ENCODE results near the gene HIVEP2. TPM values are rescaled to one million over a fixed set of nuclear protein-coding genes. Genes with fewer than 3 reads are reported as not detected.

Gene HIVEP2
- total and polyA plus RNA-seq, 2 donors (not counting 1 experiment from before 2014, with no cell fraction given): 5.8 to 31.9 TPM

DNA sequence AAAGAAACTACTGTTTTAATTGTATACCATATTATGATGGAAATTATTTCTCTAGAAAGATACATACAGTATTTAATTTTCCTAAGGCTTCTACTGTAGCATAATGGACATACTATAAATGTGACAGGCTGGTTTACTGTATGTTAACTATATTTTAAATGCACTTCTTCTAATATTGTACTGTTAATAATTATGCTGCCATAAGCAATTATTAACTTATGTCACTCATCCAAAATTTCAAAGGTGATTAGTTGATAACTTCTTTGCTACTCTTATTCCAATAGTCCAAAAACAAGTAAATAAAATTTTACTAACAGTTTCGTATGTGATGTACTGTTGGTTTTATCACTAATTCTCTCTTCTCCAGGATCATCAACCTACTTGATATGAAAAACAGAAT lies 28.1 kb downstream of the HIVEP2 start:
- no peaks in the 10 kb centered on the region for H3K27me3 Mint-ChIP-seq

DNA sequence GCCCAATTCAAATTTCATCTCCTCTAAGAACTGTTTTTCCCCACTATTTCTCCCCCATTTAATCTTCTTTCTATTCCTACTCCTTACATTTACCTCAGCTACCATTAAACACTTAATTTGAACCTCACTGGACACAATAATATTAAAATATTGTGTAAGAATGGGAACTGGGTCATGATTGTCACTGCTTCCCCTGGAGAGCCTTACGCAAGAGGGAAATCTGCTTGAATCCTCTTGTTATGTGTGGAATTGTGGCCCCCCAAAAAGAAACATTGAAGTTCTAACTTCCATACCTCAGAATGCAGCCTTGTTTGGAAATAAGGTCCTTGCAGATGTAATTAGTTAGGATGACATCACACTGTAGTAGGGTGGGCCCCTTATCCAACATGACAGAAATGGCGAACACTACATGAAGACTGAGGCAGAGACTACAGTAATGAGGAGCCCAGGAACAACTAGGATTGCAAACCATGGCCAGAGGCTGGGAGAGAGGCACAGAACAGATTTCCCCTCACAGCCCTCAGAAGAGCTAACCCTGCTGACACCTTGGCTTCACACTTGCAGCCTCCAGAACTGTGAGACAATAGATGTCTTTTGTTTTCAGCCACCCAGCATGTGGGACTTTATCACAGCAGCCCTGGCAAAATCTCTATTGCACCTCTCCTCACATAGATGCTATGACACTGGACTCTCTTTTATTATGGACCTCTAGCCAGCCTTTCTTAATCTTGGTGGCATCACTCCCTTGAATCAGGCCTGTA lies 29.9 kb downstream of the HIVEP2 start:
- H3K4me1 ChIP-seq (ENCODE audit: control insufficient read depth in 2 of 2, insufficient read depth in 2 of 2, low read length in 2 of 2): peaks cover 22 to 29% of the 10 kb centered on the region in 2 donors
- no peak for ATAC-seq (ENCODE audit: low read depth)
- no peaks in the 10 kb centered on the region for H3K27me3 Mint-ChIP-seq
- no peaks in the 10 kb centered on the region for H3K9me3 Mint-ChIP-seq (ENCODE audit: insufficient read depth)
- TF ChIP-seq, protein P1, sequence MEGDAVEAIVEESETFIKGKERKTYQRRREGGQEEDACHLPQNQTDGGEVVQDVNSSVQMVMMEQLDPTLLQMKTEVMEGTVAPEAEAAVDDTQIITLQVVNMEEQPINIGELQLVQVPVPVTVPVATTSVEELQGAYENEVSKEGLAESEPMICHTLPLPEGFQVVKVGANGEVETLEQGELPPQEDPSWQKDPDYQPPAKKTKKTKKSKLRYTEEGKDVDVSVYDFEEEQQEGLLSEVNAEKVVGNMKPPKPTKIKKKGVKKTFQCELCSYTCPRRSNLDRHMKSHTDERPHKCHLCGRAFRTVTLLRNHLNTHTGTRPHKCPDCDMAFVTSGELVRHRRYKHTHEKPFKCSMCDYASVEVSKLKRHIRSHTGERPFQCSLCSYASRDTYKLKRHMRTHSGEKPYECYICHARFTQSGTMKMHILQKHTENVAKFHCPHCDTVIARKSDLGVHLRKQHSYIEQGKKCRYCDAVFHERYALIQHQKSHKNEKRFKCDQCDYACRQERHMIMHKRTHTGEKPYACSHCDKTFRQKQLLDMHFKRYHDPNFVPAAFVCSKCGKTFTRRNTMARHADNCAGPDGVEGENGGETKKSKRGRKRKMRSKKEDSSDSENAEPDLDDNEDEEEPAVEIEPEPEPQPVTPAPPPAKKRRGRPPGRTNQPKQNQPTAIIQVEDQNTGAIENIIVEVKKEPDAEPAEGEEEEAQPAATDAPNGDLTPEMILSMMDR (IDR thresholded peaks at IDR 0.05): no peak
- TF ChIP-seq EZH2 (IDR thresholded peaks at IDR 0.05; ENCODE audit: borderline replicate concordance, insufficient read depth, low read depth, low read length, poor library complexity, severe bottlenecking): no peak
- peaks cover 64% of the 10 kb centered on the region for H3K79me2 ChIP-seq (ENCODE audit: control insufficient read depth, insufficient read depth, low read length)
- H4K20me1 ChIP-seq (ENCODE audit: control insufficient read depth, insufficient read depth, low read length, poor library complexity, severe bottlenecking): no peaks in the 10 kb centered on the region
- H3K27me3 ChIP-seq (replicated peaks in 1 of 4; ENCODE audit: control extremely low read depth in 1 of 4, control insufficient read depth in 3 of 4, insufficient read depth in 4 of 4, low read length in 3 of 4): no peaks in the 10 kb centered on the region
- no peak overlapping the region for H3K4me3 Mint-ChIP-seq
- no peak overlapping the region for H3K4me3 ChIP-seq (ENCODE audit: control extremely low read depth in 1 of 5, extremely low read depth in 1 of 5, insufficient read depth in 1 of 5, low read depth in 2 of 5, low read length in 4 of 5)
- no peak overlapping the region for H3K4me2 ChIP-seq (replicated peaks; ENCODE audit: low read depth, low read length, poor library complexity, severe bottlenecking)
- intact Hi-C loops (cut with micrococcal nuclease): loop anchor here (10.0 kb wide), 1 partner anchor 130 kb away; no protein-coding TSS in a partner anchor
- peaks cover 43% of the 10 kb centered on the region for H3K4me1 Mint-ChIP-seq
- H3K27ac ChIP-seq (ENCODE audit: low read length in 2 of 2): peak overlapping the region in 1 of 2 donors; percentile 93
- H2AFZ ChIP-seq (ENCODE audit: insufficient read depth, low read depth, low read length, poor library complexity, severe bottlenecking): no peak overlapping the region
- H3K9me3 ChIP-seq (ENCODE audit: control extremely low read depth in 1 of 3, control insufficient read depth in 2 of 3, insufficient read depth in 1 of 3, low read length in 2 of 3): no peaks in the 10 kb centered on the region
- ChIA-PET CTCF (interaction anchor here (0.9 to 1.8 kb wide), 2 partner anchors 20 to 144 kb away, joined by 3 to 4 read pairs; no protein-coding TSS in a partner anchor), POLR2A (interaction anchor here (1.6 kb wide), 1 partner anchor 11 kb away, joined by 4 read pairs; no protein-coding TSS in a partner anchor)
- H3K36me3 ChIP-seq (replicated peaks in 1 of 2; ENCODE audit: control extremely low read depth in 1 of 2, control insufficient read depth in 1 of 2, extremely low read depth in 1 of 2, insufficient read depth in 2 of 2, low read length in 1 of 2): no peaks in the 10 kb centered on the region
- H3K27ac Mint-ChIP-seq: peak overlapping the region; percentile 67
- H3K9ac ChIP-seq (ENCODE audit: low read length): no peak overlapping the region
- DNase-seq: no peak
- 100% methylated on average over 1 of the region's 2 CpGs for WGBS (ENCODE audit: insufficient coverage)

More for the DNA sequence above, 28.1 kb downstream of the HIVEP2 start:
- Histone ChIP-seq H3K9me3 (ENCODE audit: control extremely low read depth in 1 of 3, control insufficient read depth in 2 of 3, insufficient read depth in 1 of 3, low read length in 2 of 3) (no peaks in the 10 kb centered on the region), H3K79me2 (ENCODE audit: control insufficient read depth, insufficient read depth, low read length) (peaks cover 64% of the 10 kb centered on the region), H4K20me1 (ENCODE audit: control insufficient read depth, insufficient read depth, low read length, poor library complexity, severe bottlenecking) (no peaks in the 10 kb centered on the region), H3K4me3 (ENCODE audit: control extremely low read depth in 1 of 5, extremely low read depth in 1 of 5, insufficient read depth in 1 of 5, low read depth in 2 of 5, low read length in 4 of 5) (no peak overlapping the region), H2AFZ (ENCODE audit: insufficient read depth, low read depth, low read length, poor library complexity, severe bottlenecking) (no peak overlapping the region), H3K4me2 (replicated peaks; ENCODE audit: low read depth, low read length, poor library complexity, severe bottlenecking) (no peak overlapping the region), H3K36me3 (replicated peaks in 1 of 2; ENCODE audit: control extremely low read depth in 1 of 2, control insufficient read depth in 1 of 2, extremely low read depth in 1 of 2, insufficient read depth in 2 of 2, low read length in 1 of 2) (no peaks in the 10 kb centered on the region), H3K9ac (ENCODE audit: low read length) (no peak overlapping the region), H3K27me3 (replicated peaks in 1 of 4; ENCODE audit: control extremely low read depth in 1 of 4, control insufficient read depth in 3 of 4, insufficient read depth in 4 of 4, low read length in 3 of 4) (no peaks in the 10 kb centered on the region), H3K27ac (ENCODE audit: low read length in 2 of 2) (no peak overlapping the region), H3K4me1 (ENCODE audit: control insufficient read depth in 2 of 2, insufficient read depth in 2 of 2, low read length in 2 of 2) (peaks cover 22 to 29% of the 10 kb centered on the region in 2 donors)
- Mint-ChIP-seq H3K27ac (no peak overlapping the region), H3K9me3 (ENCODE audit: insufficient read depth) (no peaks in the 10 kb centered on the region), H3K4me1 (peaks cover 45% of the 10 kb centered on the region), H3K4me3 (no peak overlapping the region)
- DNase-seq (no peak), ATAC-seq (ENCODE audit: low read depth) (no peak)
- ChIA-PET POLR2A (no interaction called here), CTCF (interaction anchor here (0.8 to 1.8 kb wide), 2 partner anchors 146 to 505 kb away, joined by 3 to 4 read pairs; no protein-coding TSS in a partner anchor)
- intact Hi-C loops (cut with micrococcal nuclease): loop anchor here (10.0 kb wide), 1 partner anchor 132 kb away; no protein-coding TSS in a partner anchor
- TF ChIP-seq, protein P1 (IDR thresholded peaks at IDR 0.05): no peak
- WGBS (ENCODE audit: insufficient coverage): no CpG with 5 or more reads among the region's 1 CpG
